PC-9 (cell line): ENCODE results near the gene SEC24C. TPM values are rescaled to one million over a fixed set of nuclear protein-coding genes. Genes with fewer than 3 reads are reported as not detected.
"Not testable (repeated sequence)": the region's sequence is repeated elsewhere in the genome, so short reads cannot be mapped to it uniquely, and the experiment has no call there.

Experiments used
- Bru-seq: library from RNA; stranded (reverse); fragments of 400-500 nt; gene quantifications from one replicate; lab custom pipeline; 2021; lab: Mats Ljungman, UMichigan
- BruChase-seq, 2 experiments: library from RNA; stranded (reverse); fragments of 400-500 nt; gene quantifications; one replicate each; lab custom pipeline; 2021; lab: Mats Ljungman, UMichigan
- BruUV-seq: library from RNA; stranded (reverse); fragments of 400-500 nt; replicated peaks from 2 replicates; lab custom pipeline; 2021; lab: Mats Ljungman, UMichigan
- CTCF ChIA-PET: fragments of 300-600 bp; sonication (Branson Sonifier 250); formaldehyde crosslinking; loops from one replicate; lab custom pipeline; 2022; ENCODE audit warnings: antibody characterized with exemption; lab: Charles Lee
- POLR2A ChIA-PET: fragments of 300-600 bp; sonication (Branson Sonifier 250); formaldehyde crosslinking; loops from one replicate; lab custom pipeline; 2022; ENCODE audit warnings: antibody characterized with exemption; ENCODE audit not compliant: unreplicated experiment; lab: Charles Lee
- DNase-seq, 2 experiments: peaks; one replicate each; pipeline versions ENCODE4 v3.0.0 to v3.0.0-alpha.2; 2015 to 2022; ENCODE audit warnings: mixed read lengths in 1 of 2
- H2AFZ ChIP-seq: fragments of 200-600 bp; sonication (generic); 2 replicates; pipeline ENCODE4 v1.8.1; 2017; ENCODE audit warnings: antibody characterized with exemption
- H3F3A ChIP-seq: fragments of 200-600 bp; sonication (generic); 2 replicates; pipeline ENCODE4 v1.8.1; 2017; ENCODE audit warnings: antibody characterized with exemption, mild to moderate bottlenecking, low read depth; ENCODE audit not compliant: insufficient read depth
- H3K27ac ChIP-seq: fragments of 200-600 bp; sonication (generic); 2 replicates; pipeline ENCODE4 v1.6.1; 2016; ENCODE audit warnings: mixed run types
- H3K27me3 ChIP-seq: fragments of 200-600 bp; sonication (generic); 2 replicates; pipeline ENCODE4 v1.6.1; 2016; ENCODE audit warnings: low read depth, mixed run types; ENCODE audit not compliant: insufficient read depth
- H3K36me3 ChIP-seq: fragments of 200-600 bp; sonication (generic); 2 replicates; pipeline ENCODE4 v1.6.1; 2016; ENCODE audit warnings: low read depth, mixed run types
- H3K4me1 ChIP-seq: fragments of 200-600 bp; sonication (generic); replicated peaks from 2 replicates; pipeline ENCODE4 v1.6.1; 2016; ENCODE audit warnings: mixed run types; ENCODE audit not compliant: insufficient read depth
- H3K4me2 ChIP-seq: fragments of 200-600 bp; sonication (generic); 2 replicates; pipeline ENCODE4 v1.6.1; 2017; ENCODE audit warnings: mixed run types
- H3K4me3 ChIP-seq: fragments of 200-600 bp; sonication (generic); 2 replicates; pipeline ENCODE4 v1.6.1; 2016; ENCODE audit warnings: mixed run types
- H3K79me2 ChIP-seq: fragments of 200-600 bp; sonication (generic); 2 replicates; pipeline ENCODE4 v1.6.1; 2017; ENCODE audit warnings: low read depth, mixed run types
- H3K9me2 ChIP-seq: fragments of 200-600 bp; sonication (generic); 2 replicates; pipeline ENCODE4 v1.8.1; 2017; ENCODE audit warnings: mild to moderate bottlenecking; ENCODE audit not compliant: insufficient read depth
- H3K9me3 ChIP-seq: fragments of 200-600 bp; sonication (generic); 2 replicates; pipeline ENCODE4 v1.8.1; 2016; ENCODE audit warnings: low read depth; ENCODE audit not compliant: insufficient read depth
- H4K20me1 ChIP-seq: fragments of 200-600 bp; sonication (generic); 2 replicates; pipeline ENCODE4 v1.8.1; 2017; ENCODE audit not compliant: insufficient read depth
- CTCF ChIP-seq: fragments of 200-600 bp; sonication (generic); conservative IDR thresholded peaks from 2 replicates; pipeline ENCODE4 v1.6.1; 2017; ENCODE audit warnings: mixed run types, antibody characterized with exemption, mild to moderate bottlenecking, moderate library complexity
- EZH2 ChIP-seq: fragments of 200-600 bp; sonication (generic); IDR thresholded peaks from 2 replicates; pipeline ENCODE4 v1.8.0; 2017; ENCODE audit warnings: antibody characterized with exemption, low read depth
- intact Hi-C: fragments of 100-400 bp; cut with micrococcal nuclease; formaldehyde crosslinking; loops from one replicate; pipeline ENCODE4 v1.10.0; 2022; ENCODE audit not compliant: unreplicated experiment
- long read RNA-seq: library from polyadenylated mRNA; stranded (forward); transcript quantifications from one replicate; pipeline ENCODE4 v2.0.0, GENCODE V29; 2022
- total RNA-seq: library from RNA; stranded (reverse); gene quantifications from 2 replicates; pipeline ENCODE4 v1.2.3, GENCODE V29; 2021

The SEC24C gene, protein sequence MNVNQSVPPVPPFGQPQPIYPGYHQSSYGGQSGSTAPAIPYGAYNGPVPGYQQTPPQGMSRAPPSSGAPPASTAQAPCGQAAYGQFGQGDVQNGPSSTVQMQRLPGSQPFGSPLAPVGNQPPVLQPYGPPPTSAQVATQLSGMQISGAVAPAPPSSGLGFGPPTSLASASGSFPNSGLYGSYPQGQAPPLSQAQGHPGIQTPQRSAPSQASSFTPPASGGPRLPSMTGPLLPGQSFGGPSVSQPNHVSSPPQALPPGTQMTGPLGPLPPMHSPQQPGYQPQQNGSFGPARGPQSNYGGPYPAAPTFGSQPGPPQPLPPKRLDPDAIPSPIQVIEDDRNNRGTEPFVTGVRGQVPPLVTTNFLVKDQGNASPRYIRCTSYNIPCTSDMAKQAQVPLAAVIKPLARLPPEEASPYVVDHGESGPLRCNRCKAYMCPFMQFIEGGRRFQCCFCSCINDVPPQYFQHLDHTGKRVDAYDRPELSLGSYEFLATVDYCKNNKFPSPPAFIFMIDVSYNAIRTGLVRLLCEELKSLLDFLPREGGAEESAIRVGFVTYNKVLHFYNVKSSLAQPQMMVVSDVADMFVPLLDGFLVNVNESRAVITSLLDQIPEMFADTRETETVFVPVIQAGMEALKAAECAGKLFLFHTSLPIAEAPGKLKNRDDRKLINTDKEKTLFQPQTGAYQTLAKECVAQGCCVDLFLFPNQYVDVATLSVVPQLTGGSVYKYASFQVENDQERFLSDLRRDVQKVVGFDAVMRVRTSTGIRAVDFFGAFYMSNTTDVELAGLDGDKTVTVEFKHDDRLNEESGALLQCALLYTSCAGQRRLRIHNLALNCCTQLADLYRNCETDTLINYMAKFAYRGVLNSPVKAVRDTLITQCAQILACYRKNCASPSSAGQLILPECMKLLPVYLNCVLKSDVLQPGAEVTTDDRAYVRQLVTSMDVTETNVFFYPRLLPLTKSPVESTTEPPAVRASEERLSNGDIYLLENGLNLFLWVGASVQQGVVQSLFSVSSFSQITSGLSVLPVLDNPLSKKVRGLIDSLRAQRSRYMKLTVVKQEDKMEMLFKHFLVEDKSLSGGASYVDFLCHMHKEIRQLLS
- total RNA-seq = 83.1 and 105 TPM in 2 replicates
- percentile 84 among the genes with signal in this experiment for Bru-seq, nascent RNA
- percentile 89 among the genes with signal in this experiment for BruChase-seq, experiment 1, labeled RNA remaining after a 2-hour chase
- BruChase-seq, experiment 2, labeled RNA remaining after a 6-hour chase = percentile 96 among the genes with signal in this experiment
- long read RNA-seq, full-length matches to known transcripts = 86 of 230 reads
- long read RNA-seq, partial matches to known transcripts = 98 of 230 reads
- long read RNA-seq, other reads (novel, unspliced or antisense) = 46 of 230 reads

DNA sequence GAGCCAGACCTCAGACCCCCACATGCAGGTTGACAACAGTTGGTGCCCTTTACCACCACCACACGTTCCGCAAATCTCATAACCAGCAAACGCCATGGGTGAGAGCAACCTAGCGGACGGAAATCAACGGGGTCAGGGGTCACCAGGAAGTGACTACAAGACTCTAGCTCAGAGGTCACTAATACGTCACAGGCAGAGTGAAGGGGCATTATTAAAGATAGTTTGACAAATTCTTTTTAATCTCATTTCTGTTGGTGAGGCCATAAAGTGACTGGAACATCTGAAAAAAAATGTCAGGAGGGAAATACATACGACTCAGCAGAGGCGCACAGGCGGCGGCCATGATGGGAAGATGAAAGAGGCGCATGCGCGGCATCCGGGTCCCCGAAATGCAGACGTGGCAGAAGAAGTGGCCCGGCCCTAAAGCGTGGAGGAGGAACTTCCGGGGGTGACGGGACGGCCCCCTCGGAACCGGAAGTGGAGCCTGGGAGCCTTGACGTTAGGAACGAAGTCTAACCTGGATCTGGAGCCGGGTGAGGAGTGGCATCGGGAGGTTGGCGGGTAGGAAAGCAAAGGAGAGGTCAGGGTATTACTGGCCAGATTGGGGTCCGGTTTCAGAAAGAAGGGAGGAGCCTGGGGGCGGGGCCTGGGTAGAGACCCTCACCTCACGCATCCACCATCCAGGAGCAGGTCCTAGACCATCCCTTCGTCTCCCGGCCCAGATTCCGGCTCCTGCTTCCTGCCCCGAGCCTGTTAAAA, at the start of gene SEC24C:
TSS of gene SEC24C (plus strand) at position 468 of the 759 bp plus-strand sequence. CDS start 2,461 bp downstream, outside the sequence.
- H3K36me3 ChIP-seq = peaks cover 30% of the 10 kb centered on the region; the same call in 1 of the 2 replicates
- H3K9me3 ChIP-seq = no peaks in the 10 kb centered on the region
- POLR2A ChIA-PET = interaction anchor here (0.5 to 0.7 kb wide), 6 partner anchors 19 to 1085 kb away, joined by 3 to 4 read pairs (median 4); partner anchors contain the start of gene CHCHD1
- H4K20me1 ChIP-seq = peaks cover 3% of the 10 kb centered on the region; the same call in 1 of the 2 replicates
- no peaks in the 10 kb centered on the region for H3K27me3 ChIP-seq
- H3K9me2 ChIP-seq = no peaks in the 10 kb centered on the region; the same call in 1 of the 2 replicates
- H3K4me2 ChIP-seq = peak within 1 kb of the TSS; percentile 89
- CTCF ChIA-PET = no interaction called here
- no TSS peak for BruUV-seq
- peak within 1 kb of the TSS; percentile 69 for H3K4me3 ChIP-seq
- H2AFZ ChIP-seq = peak within 1 kb of the TSS; percentile 90
- H3K4me1 ChIP-seq = peaks cover 36% of the 10 kb centered on the region
- intact Hi-C loops = loop anchor here (1.0 kb wide), 1 partner anchor 41 kb away; the partner anchor contains the start of gene ZSWIM8
- peak within 1 kb of the TSS; percentile 88 for H3K27ac ChIP-seq
- TF ChIP-seq EZH2 (no peak), CTCF (no peak)
- H3K79me2 ChIP-seq = peaks cover 70% of the 10 kb centered on the region
- peak; percentile 89 to 97 for DNase-seq
- peaks cover 30% of the 10 kb centered on the region for H3F3A ChIP-seq

DNA sequence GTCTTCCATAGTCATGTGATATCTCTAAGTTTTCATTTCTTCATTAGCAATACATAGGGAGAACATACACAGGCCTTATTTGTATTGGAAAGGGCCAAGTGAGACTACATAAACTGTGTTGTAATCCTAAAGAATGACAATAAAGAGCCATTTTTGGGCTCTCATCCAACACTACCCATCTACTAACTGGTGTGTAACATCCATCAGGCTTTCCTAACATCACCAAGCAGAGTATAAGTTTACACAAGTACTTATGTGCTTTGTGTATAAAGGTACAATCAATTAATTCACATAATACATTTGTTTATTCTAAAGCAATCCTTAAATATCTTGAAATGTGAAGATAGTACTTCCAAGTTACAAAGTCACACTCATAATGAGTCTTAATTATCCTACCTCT, 48.9 kb upstream of the SEC24C start:
- H4K20me1 ChIP-seq, CTCF ChIA-PET, H3K4me2 ChIP-seq, POLR2A ChIA-PET, H3F3A ChIP-seq, H3K79me2 ChIP-seq, intact Hi-C loops, BruUV-seq, H2AFZ ChIP-seq, H3K36me3 ChIP-seq, DNase-seq, H3K27ac ChIP-seq, H3K9me2 ChIP-seq, H3K4me3 ChIP-seq, H3K27me3 ChIP-seq, H3K4me1 ChIP-seq, H3K9me3 ChIP-seq: not testable (repeated sequence)

DNA sequence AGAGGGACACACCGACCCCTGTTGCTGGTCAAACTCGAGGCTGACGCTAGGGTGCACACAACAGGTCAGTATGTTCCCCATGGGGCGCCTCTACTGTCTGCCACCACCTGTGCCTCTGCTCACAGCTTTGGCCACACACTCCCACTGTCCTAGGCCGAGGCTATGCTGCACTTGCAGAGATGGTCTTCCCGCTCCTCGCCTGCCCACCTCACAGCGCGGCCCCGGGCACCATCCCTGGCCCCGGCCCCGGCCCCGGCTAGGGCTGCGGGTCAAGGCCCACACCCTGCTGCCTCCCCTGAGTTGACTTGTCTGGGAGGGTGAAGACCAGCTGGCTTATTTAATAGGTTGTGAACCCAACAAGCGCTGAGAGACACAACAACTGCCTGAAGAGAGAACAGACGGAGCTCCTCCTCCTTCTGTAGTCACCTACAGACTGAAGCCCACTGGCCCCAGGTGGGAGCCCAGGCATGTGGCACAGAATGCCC, 46.5 kb upstream of the SEC24C start, which contains the start of gene AGAP5:
TSS of gene AGAP5 (minus strand) at position 435 of the 485 bp plus-strand sequence. CDS start at position 81, 354 bp downstream.
- H3F3A ChIP-seq, H3K9me2 ChIP-seq, H3K27ac ChIP-seq, H3K36me3 ChIP-seq, POLR2A ChIA-PET, H3K9me3 ChIP-seq, H2AFZ ChIP-seq, H3K79me2 ChIP-seq, CTCF ChIA-PET, intact Hi-C loops, DNase-seq, H3K4me3 ChIP-seq, H3K4me2 ChIP-seq, H3K27me3 ChIP-seq, H3K4me1 ChIP-seq, BruUV-seq, H4K20me1 ChIP-seq: not testable (repeated sequence)

GRCh38 chr10:73698819-73699218, 45.4 kb upstream of the SEC24C start:
- CTCF ChIA-PET, H2AFZ ChIP-seq, H3K4me1 ChIP-seq, intact Hi-C loops, H3F3A ChIP-seq, H3K27me3 ChIP-seq, H3K9me3 ChIP-seq, BruUV-seq, POLR2A ChIA-PET, H3K4me2 ChIP-seq, H3K9me2 ChIP-seq, H3K36me3 ChIP-seq, H3K79me2 ChIP-seq, DNase-seq, H3K27ac ChIP-seq, H3K4me3 ChIP-seq, H4K20me1 ChIP-seq: not testable (repeated sequence)

DNA sequence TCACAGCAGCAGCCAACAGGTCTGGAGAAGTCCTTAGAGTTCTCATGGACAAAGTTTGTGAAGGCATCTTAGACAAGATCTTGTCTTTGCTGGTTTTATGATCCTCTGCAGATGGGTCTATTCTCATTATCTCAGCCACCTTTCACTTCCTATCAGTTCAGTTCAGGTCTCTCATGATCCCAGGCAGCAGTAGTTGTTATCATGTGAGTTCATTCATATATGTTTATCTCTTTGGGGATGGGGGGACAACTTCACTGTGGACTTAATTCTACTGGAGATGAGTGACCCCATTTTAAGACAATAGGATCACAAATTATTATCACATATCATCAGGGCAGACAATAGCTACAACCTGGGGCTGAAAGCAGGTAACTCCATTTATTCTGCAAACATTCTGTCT, 40.2 kb upstream of the SEC24C start:
- POLR2A ChIA-PET = not testable (repeated sequence)

More for the DNA sequence above, 40.2 kb upstream of the SEC24C start:
- H3K27ac ChIP-seq, H3K36me3 ChIP-seq, H4K20me1 ChIP-seq, DNase-seq, H3K27me3 ChIP-seq, H3K4me2 ChIP-seq, H3K79me2 ChIP-seq, H3K9me2 ChIP-seq, H3F3A ChIP-seq, H3K9me3 ChIP-seq, H3K4me3 ChIP-seq, H3K4me1 ChIP-seq, intact Hi-C loops, H2AFZ ChIP-seq, CTCF ChIA-PET, BruUV-seq: not testable (repeated sequence)
